C4-2B (cell line): ENCODE results near the gene DHRS12.
A peak's percentile ranks its signal among the peaks of the same experiment; 100 is the strongest.

Source experiments
- H3K27ac ChIP-seq: fragments of 450-650 bp; 2 replicates; pipeline ENCODE4 v1.5.1; 2017
- ZFX ChIP-seq: fragments of 450-650 bp; IDR thresholded peaks from 2 replicates; pipeline ENCODE4 v1.6.1; 2017
- TF ChIP-seq, protein P1 (sequence below): fragments of 450-650 bp; conservative IDR thresholded peaks from 2 replicates; pipeline ENCODE4 v1.5.1; 2017; ENCODE audit warnings: mild to moderate bottlenecking

DHRS12 gene

DNA sequence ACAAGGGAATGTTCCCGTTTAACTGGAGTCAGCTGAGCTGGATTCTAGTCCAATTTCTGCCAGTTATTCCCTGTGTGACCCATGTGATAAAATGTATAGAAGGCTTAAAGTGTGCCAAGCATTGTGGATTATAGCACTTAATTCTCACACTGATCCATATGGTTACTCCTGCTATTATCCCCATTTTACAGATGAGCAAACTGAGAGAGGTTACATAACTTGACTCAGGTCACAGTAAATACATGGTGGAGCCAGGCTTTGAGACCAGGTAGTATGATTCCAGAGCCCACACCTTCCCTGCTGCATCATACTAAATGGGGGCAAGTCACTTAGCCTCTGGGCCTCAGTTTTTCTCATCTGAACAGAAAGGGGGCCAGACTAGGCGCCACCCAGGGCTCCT lies 2.0 kb upstream of the DHRS12 start:
- TF ChIP-seq, protein P1, sequence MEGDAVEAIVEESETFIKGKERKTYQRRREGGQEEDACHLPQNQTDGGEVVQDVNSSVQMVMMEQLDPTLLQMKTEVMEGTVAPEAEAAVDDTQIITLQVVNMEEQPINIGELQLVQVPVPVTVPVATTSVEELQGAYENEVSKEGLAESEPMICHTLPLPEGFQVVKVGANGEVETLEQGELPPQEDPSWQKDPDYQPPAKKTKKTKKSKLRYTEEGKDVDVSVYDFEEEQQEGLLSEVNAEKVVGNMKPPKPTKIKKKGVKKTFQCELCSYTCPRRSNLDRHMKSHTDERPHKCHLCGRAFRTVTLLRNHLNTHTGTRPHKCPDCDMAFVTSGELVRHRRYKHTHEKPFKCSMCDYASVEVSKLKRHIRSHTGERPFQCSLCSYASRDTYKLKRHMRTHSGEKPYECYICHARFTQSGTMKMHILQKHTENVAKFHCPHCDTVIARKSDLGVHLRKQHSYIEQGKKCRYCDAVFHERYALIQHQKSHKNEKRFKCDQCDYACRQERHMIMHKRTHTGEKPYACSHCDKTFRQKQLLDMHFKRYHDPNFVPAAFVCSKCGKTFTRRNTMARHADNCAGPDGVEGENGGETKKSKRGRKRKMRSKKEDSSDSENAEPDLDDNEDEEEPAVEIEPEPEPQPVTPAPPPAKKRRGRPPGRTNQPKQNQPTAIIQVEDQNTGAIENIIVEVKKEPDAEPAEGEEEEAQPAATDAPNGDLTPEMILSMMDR = no peak
- TF ChIP-seq ZFX = no peak
- H3K27ac ChIP-seq = no peak overlapping the region

DNA sequence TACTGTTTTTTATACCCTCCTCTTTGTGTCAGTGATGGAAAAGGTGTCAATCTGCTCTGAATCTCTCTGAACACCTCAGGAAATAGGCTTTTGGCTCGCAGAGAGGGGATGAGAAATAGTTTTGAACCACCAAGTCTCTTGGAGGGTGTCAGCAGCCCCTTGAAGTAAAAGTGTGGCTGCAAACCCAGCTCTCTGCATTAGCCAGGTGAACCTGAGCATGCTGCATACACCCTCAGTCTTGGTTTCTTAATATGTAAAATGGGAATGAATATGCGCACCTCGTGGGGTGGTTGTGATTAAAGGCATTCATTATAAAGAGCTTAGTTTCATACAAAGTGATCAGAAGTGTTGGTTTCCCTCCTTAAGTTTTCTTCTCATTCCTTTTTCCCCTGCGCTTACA lies 1.4 kb upstream of the DHRS12 start:
- TF ChIP-seq, protein P1 = no peak
- TF ChIP-seq ZFX = no peak
- no peak overlapping the region for H3K27ac ChIP-seq

DNA sequence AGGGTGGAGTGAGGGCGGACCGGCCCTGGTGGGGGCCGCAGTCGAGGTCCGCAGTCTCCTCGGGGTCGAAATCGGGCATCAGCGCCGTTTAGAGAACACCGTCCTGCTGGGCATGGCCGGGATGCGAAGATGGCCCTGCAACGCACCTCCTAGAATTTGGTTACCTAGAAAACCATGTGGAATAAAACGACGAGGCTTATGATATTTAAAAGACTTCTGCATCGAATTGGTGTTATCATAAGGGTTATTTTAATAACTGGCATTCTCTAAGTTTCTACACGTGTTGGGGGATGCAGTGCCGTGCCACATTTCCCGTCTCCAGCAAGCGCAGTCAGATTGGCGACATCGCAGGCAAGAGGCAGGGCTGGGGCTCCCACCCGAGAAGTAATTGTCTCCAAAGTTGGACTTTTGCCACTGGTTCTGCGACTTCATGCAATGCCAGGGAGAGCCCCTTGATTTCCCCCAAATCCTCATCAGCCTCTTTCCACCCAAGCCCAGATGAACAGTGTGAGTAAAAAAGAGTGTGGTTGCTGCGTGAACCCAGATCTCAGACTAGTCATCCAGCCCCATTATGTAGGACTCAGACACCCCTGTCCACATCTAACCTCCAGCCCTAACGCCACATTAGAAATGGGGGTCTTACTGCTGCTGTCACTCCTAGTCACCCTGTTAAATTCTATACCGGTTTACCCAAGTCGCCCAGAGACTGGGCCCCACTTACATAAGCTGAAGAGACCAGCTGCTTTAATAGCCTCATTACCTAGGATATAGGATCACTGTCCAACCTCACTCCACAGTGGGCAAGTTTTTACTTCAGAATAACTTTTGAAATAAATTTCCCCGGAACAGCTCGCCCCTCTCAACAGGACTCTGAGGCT lies 571 bp upstream of the DHRS12 start:
- peak overlapping the region; percentile 88 for H3K27ac ChIP-seq
- TF ChIP-seq, protein P1 = no peak
- no peak for TF ChIP-seq ZFX

DNA sequence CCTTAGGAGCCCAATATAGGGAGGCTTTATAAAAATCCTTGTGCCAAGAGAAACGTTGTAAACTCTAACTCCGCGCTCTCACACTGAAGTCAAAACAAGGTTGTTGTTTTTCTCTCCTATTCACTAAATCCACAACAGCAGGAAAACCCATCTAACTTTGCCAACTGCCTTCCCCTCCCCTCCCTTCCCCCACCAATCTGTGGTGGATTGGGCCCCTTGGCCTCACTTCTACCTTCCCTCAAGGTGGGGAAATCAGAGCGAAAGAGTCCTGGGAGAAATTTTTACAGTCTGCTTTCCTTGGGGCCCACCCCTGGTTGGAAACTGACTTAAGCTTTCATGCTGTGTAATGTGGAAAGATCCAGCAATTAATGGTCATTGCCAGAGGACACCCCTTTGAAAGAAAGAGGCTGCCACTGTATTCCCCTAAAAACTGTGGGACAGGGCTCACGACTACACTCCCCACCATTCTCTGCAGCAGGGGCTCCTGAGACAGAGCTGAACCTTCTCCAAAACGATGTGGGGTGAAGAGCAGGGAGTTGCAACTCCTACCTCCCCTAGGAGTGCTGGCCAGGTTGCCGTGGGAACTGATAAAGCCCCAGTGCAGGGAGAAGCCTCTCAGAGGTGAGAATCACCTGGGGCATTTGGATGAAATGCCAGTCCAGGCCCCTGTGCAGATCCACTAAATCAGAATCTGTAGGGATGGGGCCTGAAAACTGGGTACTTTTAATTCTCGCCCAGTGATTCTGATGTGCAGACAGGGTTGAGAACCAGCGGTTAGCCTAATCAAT lies 1.1 kb downstream of the DHRS12 start:
- peak overlapping the region; percentile 88 for H3K27ac ChIP-seq

DNA sequence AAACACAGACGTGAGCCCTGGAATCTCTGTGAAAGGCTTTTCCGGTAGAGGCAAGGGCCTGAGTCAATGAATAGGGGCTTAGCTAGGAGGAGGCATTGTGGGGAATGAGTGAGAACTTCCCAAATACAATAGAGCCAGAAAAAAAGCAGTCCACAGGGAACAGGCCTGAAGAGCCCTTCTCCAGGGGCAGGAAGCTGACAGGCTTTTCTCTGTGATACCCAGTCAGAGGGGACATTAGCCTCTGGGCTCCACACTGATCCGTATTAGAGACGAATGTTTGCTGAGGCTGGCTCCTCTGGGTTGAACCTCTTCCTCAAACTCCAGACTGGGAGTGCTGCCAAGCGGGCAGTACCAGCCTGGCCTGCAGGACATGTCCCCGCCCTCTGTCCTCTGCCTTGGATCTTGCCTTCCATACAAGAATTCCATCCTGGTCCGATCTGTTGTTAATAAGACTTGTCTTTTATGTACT lies 2.3 kb downstream of the DHRS12 start:
- H3K27ac ChIP-seq = peak overlapping the region; percentile 88
- TF ChIP-seq, protein P1 = no peak
- no peak for TF ChIP-seq ZFX

More for the DNA sequence above, 1.1 kb downstream of the DHRS12 start:
- TF ChIP-seq ZFX = no peak
- TF ChIP-seq, protein P1 = no peak

DNA sequence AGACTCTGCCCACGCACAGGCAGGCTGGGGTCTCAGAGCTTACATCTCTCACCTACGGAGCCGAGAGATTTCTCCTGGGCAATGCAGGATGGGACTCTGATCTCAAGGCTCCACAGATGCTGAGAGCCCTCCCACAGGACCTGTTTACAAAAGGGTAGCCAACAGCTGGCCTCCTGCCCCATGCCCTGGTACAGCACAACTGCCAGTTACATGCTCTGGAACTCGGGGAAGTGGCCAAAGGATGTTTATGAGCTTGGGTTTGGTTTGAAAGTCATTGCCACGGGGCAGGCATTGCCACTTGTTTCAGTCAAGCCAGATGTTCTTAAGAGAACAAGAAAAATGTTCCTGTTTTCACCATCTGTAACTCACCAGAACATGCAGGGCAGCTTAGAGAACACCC lies 3.5 kb downstream of the DHRS12 start:
- TF ChIP-seq ZFX = no peak
- no peak overlapping the region for H3K27ac ChIP-seq

DNA sequence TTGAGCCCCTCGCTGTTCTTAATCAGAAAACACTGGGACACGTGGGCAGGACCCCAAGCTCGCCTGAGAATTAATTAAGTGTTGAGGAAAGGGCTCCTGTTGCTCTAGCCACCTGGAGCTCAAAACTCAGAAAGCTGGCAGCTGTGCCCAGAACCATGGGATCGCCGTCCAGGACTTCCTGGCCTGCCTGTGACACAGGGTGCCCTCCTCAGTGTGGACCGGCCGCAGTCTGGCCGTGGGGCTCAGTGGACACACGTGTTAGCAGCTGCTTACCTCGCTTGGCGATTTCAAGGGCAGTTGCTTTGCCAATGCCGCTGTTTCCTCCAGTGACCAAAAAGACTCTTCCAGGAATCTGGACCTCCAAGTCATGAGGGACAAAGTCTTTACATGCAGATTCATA lies 4.7 kb downstream of the DHRS12 start:
- TF ChIP-seq, protein P1 = no peak
- TF ChIP-seq ZFX = no peak
- H3K27ac ChIP-seq = no peak overlapping the region
